HG02885 (cell line): ENCODE data around the gene PHETA1.
"Not testable (repeated sequence)": the region's sequence is repeated elsewhere in the genome, so short reads cannot be mapped to it uniquely, and the experiment has no call there.

Source experiments
- ATAC-seq: cut with Tn5 transposase; IDR thresholded peaks from one replicate; pipeline ENCODE4 v1.9.1; 2021; ENCODE audit warnings: mild to moderate bottlenecking; ENCODE audit not compliant: unreplicated experiment, poor library complexity

Gene PHETA1

GRCh38 chr12:111377440-111377839 lies 8.5 kb upstream of the PHETA1 start:
- ATAC-seq: no peak

DNA sequence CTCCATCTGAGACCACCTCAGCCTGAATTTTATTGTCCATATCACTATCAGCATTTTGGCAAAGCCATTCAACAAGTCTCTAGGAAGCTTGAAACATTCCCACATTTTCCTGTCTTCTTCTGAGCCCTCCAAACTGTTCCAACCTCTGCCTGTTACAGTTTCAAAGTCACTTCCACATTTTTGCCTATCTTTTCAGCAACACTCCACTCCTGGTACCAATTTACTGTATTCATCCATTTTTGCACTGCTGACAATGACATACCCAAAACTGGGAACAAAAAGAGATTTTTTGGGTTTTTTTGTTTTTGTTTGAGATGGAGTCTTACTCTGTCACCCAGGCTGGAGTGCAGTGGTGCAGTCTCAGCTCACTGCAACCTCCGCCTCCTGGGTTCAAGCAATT lies 4.3 kb upstream of the PHETA1 start:
- not testable (repeated sequence) for ATAC-seq

DNA sequence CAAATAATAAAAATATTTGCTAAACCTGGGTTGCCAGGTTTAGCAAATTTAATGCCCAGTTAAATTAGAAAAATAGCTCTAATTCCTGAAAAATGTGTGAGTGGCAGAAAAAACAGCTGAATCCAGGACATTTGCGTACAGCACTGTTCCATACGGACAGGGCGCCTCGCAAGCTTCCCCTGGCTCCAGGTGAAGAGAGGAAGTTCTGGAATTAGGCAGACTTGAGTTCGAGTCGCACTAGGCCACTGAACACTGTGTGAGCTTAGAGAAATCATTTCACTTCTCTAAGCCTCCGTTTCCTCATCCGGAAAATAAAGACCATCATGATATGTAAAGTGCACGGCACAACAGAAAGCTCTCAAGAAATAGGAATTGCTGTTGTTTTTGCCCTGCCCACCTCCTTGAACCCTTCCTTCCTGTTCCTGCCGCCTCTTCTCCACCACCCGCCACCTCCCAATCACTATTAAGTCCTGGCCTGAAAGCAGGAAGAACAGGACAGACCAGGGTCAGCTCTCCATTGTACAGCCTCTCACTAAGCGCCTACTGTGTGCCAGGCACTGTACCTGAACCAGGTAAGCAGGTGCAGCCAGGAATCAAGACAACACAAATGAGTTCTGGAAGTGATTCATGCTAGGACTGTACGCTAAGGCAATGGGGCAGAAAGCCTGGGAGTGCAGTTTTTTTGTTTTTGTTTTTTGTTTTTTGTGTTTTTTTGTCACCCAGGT lies 763 bp upstream of the PHETA1 start:
- ATAC-seq: no peak

- no peak for ATAC-seq
Observed at GRCh38 chr12:111368291-111368787, 556 bp downstream of the PHETA1 start.

DNA sequence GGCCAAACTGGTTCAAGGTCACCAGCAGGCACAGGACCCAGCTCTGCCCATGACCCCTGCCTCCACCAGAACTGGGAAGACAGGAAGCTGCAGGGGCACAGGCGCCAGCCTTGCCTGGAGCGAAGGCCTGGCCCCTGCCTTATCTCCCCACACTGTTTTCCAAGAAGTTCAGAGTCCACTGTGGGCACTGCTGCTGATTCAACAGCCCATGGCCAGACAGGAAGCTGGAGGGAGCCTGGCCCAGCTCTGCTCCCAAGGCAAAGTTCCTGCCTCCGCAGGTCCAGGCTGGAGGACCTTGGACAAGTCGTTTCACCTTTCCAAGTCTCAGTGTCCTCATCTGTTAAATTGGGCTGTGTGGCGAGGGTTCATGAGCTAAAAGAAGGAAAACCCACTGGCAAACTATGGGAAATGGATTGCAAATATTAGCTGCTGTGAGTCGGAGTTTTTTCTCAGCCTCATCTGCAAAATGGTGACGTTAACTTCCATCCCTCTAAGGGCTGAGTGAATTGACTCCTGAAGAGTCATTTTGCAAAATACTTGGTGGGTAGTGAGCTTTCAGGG lies 1.2 kb downstream of the PHETA1 start:
- ATAC-seq: no peak

DNA sequence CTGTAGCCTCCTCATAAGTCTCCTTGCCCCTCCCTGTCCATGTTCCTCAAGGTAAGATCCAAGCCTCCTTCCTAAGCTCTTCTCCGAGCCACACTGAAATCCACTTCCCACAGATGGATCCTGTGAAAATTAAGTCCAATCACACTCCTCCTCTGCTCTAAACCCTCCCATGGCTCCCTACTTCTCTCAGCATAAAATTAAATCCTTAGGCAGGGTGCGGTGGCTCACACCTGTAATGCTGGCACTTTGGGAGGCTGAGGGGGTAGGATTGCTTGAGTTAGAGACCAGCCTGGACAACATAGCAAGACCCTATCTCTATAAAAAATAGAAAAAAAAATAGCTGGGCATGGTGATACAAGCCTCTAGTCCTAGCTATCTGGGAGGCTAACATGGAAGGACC lies 2.3 kb downstream of the PHETA1 start:
- no peak for ATAC-seq

- no peak for ATAC-seq
Observed at GRCh38 chr12:111366075-111366474, 2.8 kb downstream of the PHETA1 start.

DNA sequence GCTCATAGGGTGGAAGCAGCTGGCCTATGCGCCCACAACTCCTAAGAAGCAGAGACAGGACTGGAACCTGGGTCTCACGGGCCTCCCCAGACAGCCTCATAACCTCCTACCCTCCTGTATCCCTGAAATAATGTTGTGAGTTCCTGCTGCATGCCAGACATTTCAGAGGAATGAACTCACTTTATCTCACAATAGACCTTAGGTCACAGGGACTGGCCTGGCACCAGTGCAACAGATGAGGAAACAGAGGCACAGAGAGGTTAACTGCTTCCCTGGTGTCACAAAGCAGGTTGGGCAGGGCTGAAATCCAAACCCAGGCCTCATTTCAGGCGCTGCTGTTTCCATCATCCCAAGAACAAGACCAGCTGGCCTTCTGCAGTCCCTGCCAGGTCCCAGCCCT lies 5.3 kb downstream of the PHETA1 start:
- no peak for ATAC-seq

- no peak for ATAC-seq
Observed at GRCh38 chr12:111362687-111363475, 6.0 kb downstream of the PHETA1 start.

- ATAC-seq: no peak
Observed at GRCh38 chr12:111361717-111362576, 6.9 kb downstream of the PHETA1 start.

DNA sequence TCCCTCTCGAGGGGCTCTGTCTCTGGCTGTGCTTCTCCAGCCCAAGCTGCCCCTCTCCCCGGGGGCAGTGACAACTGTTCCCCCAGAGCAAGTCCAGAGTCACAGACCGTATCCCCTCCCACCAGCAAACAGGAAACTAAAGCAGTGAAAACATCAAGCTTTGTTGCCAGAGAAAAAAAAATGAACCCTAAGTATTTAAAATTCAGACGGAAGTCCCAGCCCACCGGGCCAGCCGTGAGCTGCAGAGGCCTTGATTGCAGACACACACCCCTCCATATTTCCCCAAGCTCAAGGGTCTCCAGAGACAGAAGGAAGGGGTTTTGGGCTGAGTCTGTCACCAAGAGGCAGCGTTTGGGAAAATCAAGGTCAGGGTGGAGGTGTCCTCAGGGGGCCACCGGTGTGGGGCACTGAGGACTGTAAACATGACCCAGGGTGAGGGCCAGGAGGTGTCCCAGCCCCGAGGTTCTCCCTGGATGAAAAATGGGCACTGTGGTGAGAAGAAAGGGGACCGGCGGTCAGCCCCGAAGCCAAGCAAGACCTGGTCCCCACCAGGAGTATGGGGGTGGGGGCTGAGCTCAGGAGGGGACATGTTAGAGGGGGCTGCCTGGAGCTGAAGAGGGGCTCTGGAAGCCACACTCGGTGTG lies 7.7 kb downstream of the PHETA1 start:
- ATAC-seq: no peak

GRCh38 chr12:111360325-111360930 lies 8.5 kb downstream of the PHETA1 start:
- no peak for ATAC-seq

GRCh38 chr12:111359914-111360276 lies 9.0 kb downstream of the PHETA1 start:
- ATAC-seq: no peak

DNA sequence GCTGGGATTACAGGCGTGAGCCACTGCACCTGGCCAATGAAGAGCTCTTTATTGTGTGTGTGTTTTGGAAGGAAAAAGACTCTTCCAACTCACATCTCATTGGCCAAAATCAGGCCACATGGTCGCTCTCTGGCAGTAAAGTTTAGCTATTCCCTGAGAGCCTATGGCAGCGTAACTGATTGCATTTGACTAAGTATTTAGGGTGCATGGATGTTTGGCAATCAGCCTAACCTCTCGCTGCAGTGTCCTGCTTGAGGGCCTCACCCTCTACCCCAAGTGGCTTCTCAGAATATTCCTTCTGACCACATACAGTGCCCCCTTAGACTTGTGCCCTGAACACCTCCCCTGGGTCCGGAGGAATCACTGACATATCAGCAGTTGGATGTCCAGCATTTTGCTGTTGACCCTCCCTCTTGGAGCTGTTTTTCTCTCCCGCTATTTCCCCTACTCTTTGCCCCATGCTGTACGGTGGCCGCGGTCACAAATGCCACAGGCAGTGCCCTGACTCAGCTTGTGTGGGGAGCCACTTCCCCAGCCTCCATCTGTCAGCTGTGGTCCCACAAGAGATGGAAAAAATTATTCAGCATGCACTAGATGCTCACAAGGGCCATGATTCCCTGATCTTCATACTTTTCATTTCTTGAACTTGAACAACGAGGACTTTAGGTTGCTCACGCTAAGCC lies 9.5 kb downstream of the PHETA1 start:
- no peak for ATAC-seq

DNA sequence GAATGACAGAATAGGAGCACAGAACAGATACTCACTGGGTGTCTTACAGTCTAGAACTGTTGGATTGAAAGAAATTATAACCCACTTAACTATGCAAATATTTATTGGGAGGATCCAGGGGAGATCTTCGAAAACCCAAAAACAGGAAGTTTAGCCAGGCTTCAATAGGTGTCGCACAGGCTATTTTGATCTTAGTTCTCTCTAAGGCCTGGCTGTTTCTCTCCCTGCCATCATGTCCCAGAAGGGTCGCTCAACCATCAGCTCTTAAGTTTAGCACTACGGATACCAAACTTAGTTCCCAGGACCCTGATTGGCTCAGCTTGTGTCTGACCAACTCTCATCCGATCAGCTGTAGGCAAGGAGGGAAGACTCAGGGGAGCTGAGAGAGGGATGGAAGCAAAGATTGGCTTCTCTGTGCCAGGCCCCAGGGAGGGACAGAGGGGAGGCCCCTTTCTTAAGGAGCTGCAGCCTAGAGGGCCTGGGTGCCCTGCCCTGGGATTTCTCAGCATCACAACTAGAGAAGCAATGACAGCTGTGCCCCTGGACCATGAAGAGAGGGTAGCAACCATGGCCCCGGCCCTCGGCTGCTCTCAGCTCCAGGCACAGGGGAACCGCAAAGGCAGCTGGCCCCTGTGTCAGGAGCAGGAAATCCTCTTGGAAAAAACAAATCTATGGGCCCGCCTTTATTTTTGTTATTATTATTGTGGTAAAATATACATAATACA lies 13.5 kb downstream of the PHETA1 start:
- no peak for ATAC-seq

GRCh38 chr12:111354511-111354910 lies 14.4 kb downstream of the PHETA1 start:
- ATAC-seq: no peak

GRCh38 chr12:111353603-111354295 lies 15.1 kb downstream of the PHETA1 start:
- ATAC-seq: no peak

- no peak for ATAC-seq
Observed at GRCh38 chr12:111353026-111353425, 15.9 kb downstream of the PHETA1 start.
